Stomach smooth muscle (tissue), 2 donors: ENCODE data around the gene SORT1.

Source experiments
- H3K27ac ChIP-seq: one replicate; pipeline ENCODE4 v1.7.0; 2013; ENCODE audit warnings: mild to moderate bottlenecking, low read length, inconsistent platforms
- H3K27me3 ChIP-seq, 2 donors: one replicate each; pipeline ENCODE4 v1.7.0; 2013; ENCODE audit warnings: low read length in 2 of 2; ENCODE audit not compliant: insufficient read depth in 2 of 2, control insufficient read depth in 1 of 2
- H3K36me3 ChIP-seq, 2 donors: one replicate each; pipeline ENCODE4 v1.7.0; 2013; ENCODE audit warnings: low read length in 2 of 2; ENCODE audit not compliant: control insufficient read depth in 2 of 2, insufficient read depth in 2 of 2
- H3K4me1 ChIP-seq: one replicate; pipeline ENCODE4 v1.7.0; 2013; ENCODE audit warnings: low read length; ENCODE audit not compliant: control insufficient read depth, insufficient read depth
- H3K4me3 ChIP-seq, 2 donors: one replicate each; pipeline ENCODE4 v1.7.0; 2013; ENCODE audit warnings: low read length in 2 of 2
- H3K9ac ChIP-seq, 2 donors: one replicate each; pipeline ENCODE4 v1.7.0; 2013; ENCODE audit warnings: low read length in 2 of 2, mild to moderate bottlenecking in 1 of 2
- H3K9me3 ChIP-seq, 2 donors: one replicate each; pipeline ENCODE4 v1.7.0; 2013; ENCODE audit warnings: low read length in 2 of 2; ENCODE audit not compliant: control insufficient read depth in 2 of 2
- donor health status: healthy.
- donor health status: Pancreatic carcinoma.

The SORT1 gene

DNA sequence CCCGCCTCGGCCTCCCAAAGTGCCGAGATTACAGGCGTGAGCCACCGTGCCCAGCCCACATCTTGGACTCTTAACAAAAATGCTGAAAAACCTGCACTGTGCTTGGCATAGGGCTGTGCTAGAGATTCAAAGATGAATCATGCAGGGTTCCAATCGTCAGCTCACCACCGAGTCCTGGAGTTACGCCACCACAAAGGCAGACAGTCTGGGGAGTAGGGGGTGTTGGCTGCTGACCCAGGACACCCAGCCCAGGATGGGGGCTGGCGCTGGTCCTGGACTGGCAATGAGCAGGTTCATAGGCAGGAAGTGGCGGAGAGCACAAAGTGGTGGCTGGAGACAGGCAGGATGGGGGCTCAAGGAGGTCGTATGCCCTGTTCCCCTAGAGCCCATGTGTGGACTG is 130.8 kb downstream of the SORT1 start:
- Histone ChIP-seq H3K27me3 (no peaks in the 10 kb centered on the region), H3K4me1 (peaks cover 3% of the 10 kb centered on the region), H3K4me3 (no peak overlapping the region), H3K9me3 (no peaks in the 10 kb centered on the region), H3K9ac (no peak overlapping the region), H3K36me3 (peaks cover 5 to 17% of the 10 kb centered on the region in 2 donors), H3K27ac (no peak overlapping the region)

DNA sequence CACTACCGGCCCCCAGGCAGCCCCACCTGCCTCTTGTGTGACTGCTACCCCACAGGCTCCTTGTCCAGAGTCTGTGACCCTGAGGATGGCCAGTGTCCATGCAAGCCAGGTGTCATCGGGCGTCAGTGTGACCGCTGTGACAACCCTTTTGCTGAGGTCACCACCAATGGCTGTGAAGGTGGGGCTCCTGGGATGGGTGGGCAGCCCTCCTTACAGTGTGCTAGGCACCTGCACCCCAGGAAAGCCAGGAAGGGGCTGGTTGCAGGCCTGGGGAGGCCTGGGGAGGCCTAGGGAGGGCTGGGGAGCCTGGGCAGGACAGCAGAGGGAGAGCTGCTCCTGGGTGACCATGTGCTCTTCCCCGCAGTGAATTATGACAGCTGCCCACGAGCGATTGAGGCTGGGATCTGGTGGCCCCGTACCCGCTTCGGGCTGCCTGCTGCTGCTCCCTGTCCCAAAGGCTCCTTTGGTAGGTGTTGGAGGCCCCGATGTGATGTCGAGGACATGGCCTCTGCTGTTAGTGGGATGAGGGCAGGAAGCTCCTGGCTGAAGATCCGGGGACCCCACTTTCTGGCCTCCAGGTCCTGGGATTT is 131.9 kb downstream of the SORT1 start:
- Histone ChIP-seq H3K4me1 (peaks cover 3% of the 10 kb centered on the region), H3K36me3 (peaks cover 7 to 21% of the 10 kb centered on the region in 2 donors), H3K27ac (no peak overlapping the region), H3K9ac (no peak overlapping the region), H3K9me3 (no peaks in the 10 kb centered on the region), H3K4me3 (no peak overlapping the region), H3K27me3 (no peaks in the 10 kb centered on the region)

DNA sequence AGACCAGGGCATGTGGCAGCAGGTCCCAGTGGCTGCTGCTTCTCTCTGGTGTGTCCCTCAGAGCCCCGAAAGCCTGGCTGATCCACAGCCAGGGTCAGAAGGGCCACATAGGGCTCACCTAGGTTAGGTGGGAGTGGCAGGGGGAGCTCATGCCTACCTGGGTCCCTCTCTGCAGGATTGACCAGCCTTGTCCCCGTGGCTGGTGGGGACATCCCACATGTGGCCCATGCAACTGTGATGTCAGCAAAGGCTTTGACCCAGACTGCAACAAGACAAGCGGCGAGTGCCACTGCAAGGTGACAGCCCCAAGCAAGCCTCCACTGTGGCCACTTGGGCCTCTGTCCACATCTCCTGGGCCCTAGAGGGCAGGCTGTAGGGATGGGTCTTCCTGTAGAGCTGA is 132.7 kb downstream of the SORT1 start:
- Histone ChIP-seq H3K27me3 (no peaks in the 10 kb centered on the region), H3K36me3 (peaks cover 7 to 21% of the 10 kb centered on the region in 2 donors), H3K27ac (no peak overlapping the region), H3K9me3 (no peaks in the 10 kb centered on the region), H3K4me1 (peaks cover 3% of the 10 kb centered on the region), H3K4me3 (no peak overlapping the region), H3K9ac (no peak overlapping the region)

DNA sequence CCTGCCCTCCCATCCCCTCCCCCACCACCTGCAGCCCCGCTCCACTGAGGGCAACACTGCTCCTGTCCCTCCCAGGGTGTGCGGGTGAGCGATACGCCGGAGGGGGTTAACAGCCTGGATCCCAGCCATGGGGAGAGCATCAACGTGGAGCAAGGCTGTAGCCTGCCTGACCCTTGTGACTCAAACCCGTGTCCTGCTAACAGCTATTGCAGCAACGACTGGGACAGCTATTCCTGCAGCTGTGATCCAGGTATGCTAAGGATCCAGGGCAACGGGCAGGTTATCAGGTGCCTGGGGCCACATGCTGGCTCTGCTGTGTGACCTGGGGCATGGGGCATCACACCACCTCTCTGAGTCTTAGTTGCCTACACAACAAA is 133.4 kb downstream of the SORT1 start:
- Histone ChIP-seq H3K4me1 (peaks cover 3% of the 10 kb centered on the region), H3K27me3 (no peaks in the 10 kb centered on the region), H3K36me3 (peaks cover 7 to 22% of the 10 kb centered on the region in 2 donors), H3K9me3 (no peaks in the 10 kb centered on the region), H3K4me3 (no peak overlapping the region), H3K9ac (no peak overlapping the region), H3K27ac (no peak overlapping the region)

DNA sequence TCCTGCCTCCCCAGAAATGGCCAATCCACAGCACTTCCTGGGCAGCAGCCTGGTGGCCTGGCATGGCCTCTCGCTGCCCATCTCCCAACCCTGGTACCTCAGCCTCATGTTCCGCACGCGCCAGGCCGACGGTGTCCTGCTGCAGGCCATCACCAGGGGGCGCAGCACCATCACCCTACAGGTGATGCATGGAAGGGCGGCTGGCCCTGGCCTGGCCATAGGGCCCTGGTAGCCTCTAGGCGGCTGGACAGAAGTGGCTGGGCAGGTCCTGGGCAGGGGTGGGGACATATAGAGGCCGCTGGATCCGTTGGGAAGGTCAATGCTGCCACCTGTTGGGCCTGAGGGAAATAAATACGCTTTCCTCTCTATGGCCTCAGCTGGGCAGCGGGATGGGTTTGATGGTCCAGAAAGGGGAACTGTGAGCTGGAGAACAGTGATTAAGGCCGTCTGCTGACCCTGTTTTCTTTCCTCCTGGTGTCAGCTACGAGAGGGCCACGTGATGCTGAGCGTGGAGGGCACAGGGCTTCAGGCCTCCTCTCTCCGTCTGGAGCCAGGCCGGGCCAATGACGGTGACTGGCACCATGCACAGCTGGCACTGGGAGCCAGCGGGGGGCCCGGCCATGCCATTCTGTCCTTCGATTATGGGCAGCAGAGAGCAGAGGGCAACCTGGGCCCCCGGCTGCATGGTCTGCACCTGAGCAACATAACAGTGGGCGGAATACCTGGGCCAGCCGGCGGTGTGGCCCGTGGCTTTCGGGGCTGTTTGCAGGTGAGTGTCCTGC is 133.9 kb downstream of the SORT1 start:
- Histone ChIP-seq H3K4me3 (no peak overlapping the region), H3K9ac (no peak overlapping the region), H3K27ac (no peak overlapping the region), H3K9me3 (no peaks in the 10 kb centered on the region), H3K4me1 (peaks cover 3% of the 10 kb centered on the region), H3K27me3 (no peaks in the 10 kb centered on the region), H3K36me3 (peaks cover 6 to 27% of the 10 kb centered on the region in 2 donors)

DNA sequence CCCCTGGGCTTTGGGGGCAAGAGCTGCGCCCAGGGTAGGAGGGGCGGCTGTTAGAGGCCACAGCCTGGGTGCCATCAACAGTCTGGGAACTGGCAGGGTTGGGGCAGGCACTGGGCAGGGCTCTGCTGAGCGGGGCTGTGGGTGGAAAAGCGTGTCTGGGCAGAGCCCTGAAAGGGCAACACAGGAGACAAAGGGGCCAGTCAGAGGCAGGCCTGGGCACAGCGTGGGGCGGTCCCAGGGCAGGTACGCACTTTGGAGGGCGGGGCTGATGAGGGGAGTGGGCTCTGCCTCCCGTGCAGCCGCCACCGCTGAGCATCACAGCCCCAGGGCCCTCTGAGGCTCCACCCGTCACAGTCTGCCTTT is 134.5 kb downstream of the SORT1 start:
- Histone ChIP-seq H3K27me3 (no peaks in the 10 kb centered on the region), H3K36me3 (peaks cover 3 to 28% of the 10 kb centered on the region in 2 donors), H3K9me3 (no peaks in the 10 kb centered on the region), H3K27ac (no peak overlapping the region), H3K4me1 (peaks cover 3% of the 10 kb centered on the region), H3K4me3 (no peak overlapping the region), H3K9ac (no peak overlapping the region)

DNA sequence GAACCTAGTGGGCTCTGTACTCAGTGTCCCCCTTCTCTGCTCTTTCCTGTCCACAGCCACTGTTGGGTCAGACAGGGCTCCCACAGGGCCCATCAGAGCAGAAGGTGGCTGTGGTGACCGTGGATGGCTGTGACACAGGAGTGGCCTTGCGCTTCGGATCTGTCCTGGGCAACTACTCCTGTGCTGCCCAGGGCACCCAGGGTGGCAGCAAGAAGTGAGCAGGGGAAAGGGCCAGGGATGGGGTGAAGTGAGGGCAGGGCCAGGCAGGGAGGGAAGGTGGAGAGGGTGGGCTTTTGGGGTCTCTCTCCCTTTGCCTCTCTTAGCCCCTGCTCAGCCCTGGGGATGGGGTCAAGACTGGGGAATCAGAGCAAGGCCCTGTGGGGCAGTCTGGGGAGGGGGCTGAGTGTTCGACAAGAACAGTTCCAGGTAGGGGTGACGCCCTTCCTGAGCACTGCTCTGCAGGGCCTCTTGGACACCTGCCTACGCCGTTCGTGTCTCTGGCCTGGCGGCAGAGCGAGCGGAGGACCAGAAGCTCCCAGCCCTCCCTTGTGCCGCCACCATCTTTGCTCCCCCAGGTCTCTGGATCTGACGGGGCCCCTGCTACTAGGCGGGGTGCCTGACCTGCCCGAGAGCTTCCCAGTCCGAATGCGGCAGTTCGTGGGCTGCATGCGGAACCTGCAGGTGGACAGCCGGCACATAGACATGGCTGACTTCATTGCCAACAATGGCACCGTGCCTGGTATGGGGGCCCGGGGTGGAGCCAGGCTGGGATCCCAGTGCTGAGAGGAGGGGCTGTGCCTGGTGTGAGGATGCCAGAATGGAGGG is 135.3 kb downstream of the SORT1 start:
- Histone ChIP-seq H3K4me1 (peaks cover 3% of the 10 kb centered on the region), H3K27ac (no peak overlapping the region), H3K4me3 (no peak overlapping the region), H3K27me3 (no peaks in the 10 kb centered on the region), H3K9ac (no peak overlapping the region), H3K9me3 (no peaks in the 10 kb centered on the region), H3K36me3 (peaks cover 3 to 26% of the 10 kb centered on the region in 2 donors)

DNA sequence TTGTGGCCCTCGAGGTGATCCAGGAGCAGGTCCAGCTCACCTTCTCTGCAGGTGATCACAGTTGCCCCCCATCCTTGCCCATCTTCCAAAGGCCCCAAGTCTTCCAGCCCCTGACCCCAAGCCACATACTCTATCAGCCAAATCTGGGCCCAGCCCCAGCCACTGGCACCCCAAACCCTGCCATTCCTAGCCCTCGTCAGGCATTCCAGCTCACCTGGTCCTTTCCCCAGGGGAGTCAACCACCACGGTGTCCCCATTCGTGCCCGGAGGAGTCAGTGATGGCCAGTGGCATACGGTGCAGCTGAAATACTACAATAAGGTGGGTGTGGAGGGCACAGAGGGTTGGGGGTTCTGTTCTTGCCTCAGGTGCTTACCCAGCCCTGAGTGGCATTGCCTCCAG is 136.1 kb downstream of the SORT1 start:
- Histone ChIP-seq H3K27me3 (no peaks in the 10 kb centered on the region), H3K4me1 (peaks cover 3% of the 10 kb centered on the region), H3K4me3 (no peak overlapping the region), H3K27ac (no peak overlapping the region), H3K9me3 (no peaks in the 10 kb centered on the region), H3K9ac (no peak overlapping the region), H3K36me3 (peaks cover 3 to 26% of the 10 kb centered on the region in 2 donors)

DNA sequence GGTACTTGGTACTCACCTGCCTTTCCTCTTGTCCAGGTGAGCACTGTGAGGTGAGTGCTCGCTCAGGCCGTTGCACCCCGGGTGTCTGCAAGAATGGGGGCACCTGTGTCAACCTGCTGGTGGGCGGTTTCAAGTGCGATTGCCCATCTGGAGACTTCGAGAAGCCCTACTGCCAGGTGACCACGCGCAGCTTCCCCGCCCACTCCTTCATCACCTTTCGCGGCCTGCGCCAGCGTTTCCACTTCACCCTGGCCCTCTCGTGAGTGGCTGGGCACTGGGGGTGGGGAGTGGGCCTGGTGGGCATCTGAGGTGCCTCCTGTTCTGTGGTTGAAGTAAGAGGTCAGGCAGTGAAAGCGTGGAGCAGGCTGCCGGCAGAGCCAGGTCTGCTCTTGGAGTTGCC is 136.7 kb downstream of the SORT1 start:
- Histone ChIP-seq H3K27me3 (no peaks in the 10 kb centered on the region), H3K36me3 (peaks cover 3 to 26% of the 10 kb centered on the region in 2 donors), H3K9ac (no peak overlapping the region), H3K9me3 (no peaks in the 10 kb centered on the region), H3K27ac (no peak overlapping the region), H3K4me3 (no peak overlapping the region), H3K4me1 (peaks cover 3% of the 10 kb centered on the region)

DNA sequence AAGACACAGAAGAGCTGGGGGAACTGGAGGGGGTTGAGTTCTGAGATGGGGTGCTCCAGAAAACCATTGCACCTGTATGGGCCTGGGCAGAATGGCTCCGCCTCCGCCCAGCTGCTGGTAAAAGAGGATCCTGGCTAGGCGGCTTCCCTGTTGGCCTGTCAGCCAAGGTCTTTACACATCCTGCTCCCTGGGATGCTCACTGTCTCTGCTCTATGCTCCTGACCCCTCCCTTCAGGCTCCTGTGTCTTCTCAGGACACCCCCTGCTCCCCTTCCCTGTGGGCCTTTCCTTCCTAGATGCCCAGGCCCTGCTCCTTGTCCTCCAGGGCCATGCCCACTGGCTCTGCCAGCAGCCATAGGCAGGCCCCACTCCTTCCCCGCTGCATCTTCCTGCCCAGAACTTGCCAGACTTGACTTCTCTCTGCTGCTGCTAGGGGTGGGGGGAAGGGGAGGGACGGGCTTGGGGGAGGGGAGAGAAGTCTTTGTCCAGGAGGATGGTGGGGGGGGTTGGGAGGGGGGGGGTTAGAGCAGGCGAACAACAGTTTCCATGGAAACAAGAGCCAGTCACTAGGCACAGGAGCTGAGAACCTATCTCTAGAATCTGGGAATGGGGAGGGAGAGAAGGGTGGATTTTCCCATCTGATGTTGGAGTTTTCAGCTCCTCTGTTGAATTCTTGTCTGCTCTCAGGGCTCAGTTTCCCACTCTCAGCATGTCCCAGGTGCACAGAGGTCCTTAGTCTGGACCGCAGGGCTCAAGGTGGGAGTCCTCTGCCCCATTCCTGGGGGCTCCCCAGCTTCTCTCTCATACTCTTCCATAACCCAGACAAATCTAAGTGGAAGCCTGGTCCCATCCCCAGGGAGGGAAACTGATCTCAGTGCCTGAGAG is 137.8 kb downstream of the SORT1 start:
- Histone ChIP-seq H3K4me3 (no peak overlapping the region), H3K36me3 (peaks cover 3 to 25% of the 10 kb centered on the region in 2 donors), H3K4me1 (peaks cover 9% of the 10 kb centered on the region), H3K27ac (no peak overlapping the region), H3K27me3 (no peaks in the 10 kb centered on the region), H3K9me3 (no peaks in the 10 kb centered on the region), H3K9ac (no peak overlapping the region)
